GM18873 (cell line): ENCODE results near the gene SPATS2L.

Experiments used
- ATAC-seq: cut with Tn5 transposase; IDR thresholded peaks from one replicate; pipeline ENCODE4 v1.9.1; 2021; ENCODE audit warnings: mild to moderate bottlenecking, moderate library complexity, moderate number of reproducible peaks; ENCODE audit not compliant: unreplicated experiment, low FRiP score

SPATS2L gene

DNA sequence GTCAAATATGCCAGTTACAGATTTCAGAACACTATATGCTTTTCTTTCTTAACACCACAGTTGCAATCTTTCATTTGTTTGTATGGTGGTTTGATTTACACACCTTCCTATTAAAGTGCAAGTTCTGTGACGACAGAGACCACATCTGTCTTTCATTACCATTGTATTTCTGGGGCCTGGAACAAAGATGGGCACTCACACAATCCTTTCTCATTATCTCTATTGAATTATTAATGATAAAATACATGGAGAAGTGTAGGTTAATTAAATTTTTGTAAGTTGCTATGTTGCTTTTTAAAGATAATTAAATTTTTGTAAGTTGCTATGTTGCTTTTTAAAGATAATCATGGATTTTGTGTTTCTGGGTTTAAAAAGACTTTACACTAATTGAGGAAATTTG is 123.5 kb downstream of the SPATS2L start:
- ATAC-seq, result no peak

DNA sequence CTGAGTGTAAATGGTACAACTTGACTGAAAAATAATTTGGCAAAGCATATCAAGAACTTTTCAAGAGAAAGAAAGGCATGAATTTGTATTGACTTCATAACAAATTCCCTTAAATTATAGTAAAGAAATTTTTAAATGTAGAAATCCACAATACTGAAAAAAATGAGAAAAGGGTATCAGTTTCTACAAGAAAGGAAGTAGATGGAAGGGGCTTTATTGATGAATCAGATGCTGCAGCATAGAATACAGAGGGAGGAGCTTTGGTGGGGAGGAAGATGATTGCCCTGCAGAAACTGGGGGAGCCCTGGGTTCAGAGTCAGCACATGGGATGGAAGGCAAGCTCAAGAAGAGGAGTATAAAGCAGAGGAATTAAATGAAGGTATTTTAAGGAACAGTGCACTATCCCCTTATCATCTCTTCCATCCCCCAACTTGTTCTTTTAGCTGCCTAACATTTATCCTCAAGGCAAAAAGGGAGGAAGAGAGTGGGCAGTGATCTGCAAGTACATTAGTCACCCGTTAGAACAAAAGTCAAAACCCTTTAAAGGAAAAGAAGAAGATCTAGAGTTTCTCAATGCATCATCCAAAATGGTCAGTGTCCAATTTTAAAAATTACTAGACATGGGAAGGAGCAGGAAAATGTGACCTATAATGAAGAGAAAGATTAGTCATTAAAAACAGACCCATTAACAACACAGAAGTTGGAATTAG is 125.7 kb downstream of the SPATS2L start:
- ATAC-seq, result no peak

DNA sequence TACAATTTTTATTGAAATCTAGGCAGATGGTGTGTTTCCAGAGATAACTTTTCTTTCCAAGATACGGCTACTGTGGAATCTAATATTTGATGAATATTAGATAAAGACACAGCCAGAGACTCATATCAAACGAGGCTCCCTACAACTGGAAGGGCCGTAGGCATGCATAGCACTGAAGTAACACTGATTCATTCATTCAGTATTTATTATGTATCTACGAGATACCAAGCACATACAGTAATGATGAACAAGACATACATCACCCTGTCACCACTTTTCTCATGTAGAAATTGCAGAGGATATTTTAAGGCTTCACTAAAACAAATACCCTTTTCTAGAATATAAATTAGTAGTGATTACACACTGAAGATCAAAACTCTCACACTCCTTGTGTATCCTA is 128.9 kb downstream of the SPATS2L start:
- no peak for ATAC-seq

DNA sequence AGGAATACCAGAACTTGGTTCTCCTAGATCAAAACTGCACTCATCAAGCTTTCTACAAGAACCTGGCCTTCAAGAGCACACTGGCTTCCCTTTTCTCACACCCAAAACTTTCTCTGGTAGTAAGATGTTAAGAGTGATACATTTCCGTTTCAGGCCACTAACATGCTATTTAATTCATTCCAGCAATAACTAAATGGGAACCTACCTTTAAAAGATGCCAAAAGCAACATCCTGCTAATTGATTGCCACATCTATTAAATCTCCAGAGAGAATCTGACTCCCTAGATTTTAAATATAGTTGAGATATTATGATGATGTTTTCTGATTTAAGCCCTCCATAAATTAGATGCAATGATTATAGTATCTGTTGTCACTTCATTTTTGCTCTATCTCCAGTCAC is 131.8 kb downstream of the SPATS2L start:
- ATAC-seq, result no peak

DNA sequence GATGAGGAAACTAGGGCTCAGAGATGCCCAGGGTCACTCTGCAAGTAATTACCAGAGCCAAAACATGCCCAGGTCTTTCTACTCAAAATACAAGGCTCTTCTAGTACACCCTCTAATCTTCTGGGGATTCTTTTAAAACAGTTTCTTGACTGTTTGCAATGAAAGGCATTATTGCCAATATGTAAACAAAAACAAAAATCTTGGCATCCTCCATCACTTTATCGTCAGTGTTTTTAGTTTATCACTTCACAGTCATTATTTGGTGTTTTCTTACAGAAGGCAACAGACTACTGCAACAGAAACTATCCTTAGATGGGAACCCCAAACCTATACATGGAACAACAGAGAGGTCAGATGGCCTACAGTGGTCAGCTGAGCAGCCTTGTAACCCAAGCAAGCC is 132.4 kb downstream of the SPATS2L start:
- no peak for ATAC-seq

DNA sequence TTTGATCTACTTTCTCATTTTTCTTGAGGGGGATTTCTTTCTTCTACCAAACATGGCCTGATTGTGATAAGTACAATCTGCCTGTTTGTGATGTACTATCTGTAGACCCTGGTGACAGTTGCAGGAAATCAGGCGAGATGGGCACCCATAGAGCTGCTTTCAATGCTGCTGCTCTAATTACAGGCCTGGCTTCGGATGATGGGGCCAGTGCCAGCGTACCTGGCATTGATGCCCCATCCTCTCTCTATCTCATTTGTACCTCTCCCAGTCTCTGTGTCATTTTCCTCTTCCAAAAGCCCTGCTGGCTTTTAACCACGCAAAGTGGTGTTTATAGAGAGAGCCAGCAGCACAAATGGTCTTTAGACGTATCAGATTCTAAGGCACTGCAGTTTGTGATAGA is 133.5 kb downstream of the SPATS2L start:
- no peak for ATAC-seq

DNA sequence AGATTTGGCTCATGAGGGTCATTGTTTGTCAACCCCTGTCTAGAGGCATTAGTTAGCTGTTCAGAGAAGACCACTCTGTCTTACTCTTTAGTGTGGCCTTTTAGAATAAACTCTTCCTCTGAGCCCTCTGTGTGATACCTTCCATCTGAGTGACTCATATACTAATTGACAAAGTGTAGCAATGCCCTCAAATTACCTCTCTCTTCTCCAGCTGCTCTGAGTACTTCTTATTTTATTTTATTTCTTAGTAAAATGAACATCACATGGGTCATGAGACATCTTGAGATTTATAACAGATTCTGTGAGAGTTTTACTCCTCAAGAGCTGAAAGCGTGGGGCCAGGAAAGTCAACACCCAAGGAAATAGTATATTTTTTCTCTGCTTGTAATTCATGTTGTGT is 136.0 kb downstream of the SPATS2L start:
- ATAC-seq, result no peak

DNA sequence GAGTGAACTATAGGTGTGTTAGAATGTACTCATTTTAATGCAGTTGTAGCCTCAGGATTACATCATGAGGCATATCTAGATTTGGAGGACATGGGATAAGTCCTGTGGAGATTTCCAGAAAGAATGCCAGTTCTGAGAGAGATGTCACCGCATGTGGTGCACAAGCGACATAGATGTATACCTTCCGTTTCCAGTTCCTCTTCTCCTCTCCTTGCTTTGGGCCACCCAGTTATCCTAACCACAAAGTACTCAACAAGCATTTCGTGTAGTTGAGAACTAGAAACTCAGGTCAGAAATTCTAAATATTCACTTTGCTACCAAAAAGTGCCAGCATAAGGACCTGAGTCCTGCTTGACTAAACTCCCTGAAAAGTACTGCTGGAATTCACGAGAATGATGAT is 136.9 kb downstream of the SPATS2L start:
- ATAC-seq, result no peak

DNA sequence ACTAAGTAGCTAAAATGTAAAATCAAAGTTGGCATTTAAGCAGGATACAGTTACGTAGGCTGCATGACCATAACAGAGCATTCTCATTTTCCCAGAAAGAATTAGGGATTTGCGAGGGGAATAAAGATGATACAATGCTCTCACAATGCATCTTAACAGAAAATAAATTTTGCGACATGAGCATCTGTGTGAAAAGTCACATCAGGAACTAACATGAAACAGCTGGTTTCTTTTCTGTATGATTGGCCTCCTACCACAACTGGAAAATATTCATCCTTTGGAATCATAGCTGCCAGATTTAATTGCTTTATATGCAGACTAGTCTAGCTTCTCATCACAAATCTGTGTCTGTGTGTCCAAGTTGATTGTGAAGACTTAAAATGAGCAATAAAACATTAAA is 137.4 kb downstream of the SPATS2L start:
- ATAC-seq, result no peak

DNA sequence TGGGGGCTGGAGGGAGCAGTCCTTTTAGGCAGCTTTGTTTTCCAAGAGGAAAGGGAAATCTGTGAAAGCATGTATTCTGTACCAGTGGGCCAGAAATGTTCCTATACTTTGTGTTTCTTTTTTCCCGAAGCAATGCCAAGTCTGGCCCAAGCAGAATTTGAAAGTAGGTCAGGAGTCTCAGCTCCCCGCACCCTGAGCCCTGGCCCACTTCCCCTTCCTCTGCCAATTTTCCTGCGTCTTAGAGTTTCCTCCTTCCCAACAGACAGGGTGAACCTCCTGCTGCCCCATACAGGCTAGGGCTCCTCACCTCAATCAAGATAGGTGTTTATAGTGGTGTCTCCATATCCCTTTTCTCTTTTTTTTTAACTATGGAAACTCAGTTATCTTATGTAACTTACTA is 138.0 kb downstream of the SPATS2L start:
- no peak for ATAC-seq

DNA sequence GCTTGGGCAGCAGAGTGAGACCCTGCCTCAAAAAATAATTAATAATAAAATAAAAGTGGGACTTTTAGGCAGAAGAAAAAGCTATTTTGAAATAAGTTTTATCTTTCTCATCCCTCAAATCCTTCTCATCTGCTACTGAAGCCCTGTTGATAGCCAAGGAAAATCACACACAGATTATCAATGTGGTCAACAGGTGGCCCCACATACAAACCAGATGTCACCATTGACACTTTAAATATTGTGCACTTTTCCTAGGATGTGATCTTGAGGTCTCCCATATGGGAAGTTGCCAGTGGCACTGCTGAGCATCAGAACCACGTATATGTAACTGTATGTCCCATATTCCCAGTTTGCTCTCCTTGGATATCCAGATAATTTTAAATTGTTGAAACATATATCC is 138.8 kb downstream of the SPATS2L start:
- ATAC-seq, result no peak

DNA sequence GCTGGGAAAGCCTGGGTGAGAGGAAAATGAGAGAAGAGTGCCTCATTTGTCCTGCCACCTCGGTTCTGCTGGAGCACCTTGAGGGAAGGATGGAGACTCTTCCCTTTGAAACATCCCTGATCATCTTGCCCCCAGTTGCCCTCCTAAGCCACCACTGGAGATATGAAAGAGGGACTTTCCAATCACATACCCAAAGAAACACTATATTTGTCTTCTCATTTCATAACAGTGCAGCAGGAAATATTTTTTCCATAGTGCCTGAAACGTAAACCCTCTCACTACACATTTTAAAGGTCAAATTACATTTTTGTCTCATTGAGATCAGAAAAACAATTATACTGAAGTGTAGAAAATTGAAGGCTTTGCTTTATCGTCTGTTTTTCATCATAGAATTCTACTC is 140.1 kb downstream of the SPATS2L start:
- ATAC-seq, result no peak

DNA sequence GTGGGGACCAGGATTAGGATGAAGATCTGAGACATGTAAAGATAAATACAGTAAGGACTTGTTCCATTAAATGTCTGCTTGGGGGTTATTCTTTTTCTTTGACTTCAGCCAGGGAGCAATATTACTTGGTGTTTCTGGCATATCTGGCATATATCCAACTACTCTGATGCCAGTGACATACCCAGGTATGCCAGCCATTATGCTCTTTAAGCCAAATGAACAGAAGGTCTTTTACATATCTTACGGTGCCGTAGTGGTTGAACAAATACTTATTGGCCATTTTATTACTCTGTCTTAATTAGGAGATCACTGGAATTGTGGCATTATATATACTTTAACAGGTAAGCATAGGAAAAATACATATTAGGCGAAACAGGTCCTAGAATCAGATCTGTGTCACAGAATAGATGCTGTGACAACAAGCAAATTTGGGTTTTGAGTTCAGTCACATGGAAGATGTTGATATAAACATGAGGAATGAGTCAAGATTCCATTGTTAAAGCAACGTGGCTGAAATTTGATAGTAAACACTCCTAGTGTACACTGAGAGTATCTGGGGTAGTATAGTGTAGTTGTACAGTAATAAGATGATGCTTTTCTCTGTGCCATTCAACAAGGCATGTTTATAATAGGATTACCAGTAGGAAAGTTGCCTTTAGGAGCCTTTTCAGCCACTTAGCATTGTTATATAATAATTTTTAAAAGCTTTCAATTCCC is 140.8 kb downstream of the SPATS2L start:
- no peak for ATAC-seq

DNA sequence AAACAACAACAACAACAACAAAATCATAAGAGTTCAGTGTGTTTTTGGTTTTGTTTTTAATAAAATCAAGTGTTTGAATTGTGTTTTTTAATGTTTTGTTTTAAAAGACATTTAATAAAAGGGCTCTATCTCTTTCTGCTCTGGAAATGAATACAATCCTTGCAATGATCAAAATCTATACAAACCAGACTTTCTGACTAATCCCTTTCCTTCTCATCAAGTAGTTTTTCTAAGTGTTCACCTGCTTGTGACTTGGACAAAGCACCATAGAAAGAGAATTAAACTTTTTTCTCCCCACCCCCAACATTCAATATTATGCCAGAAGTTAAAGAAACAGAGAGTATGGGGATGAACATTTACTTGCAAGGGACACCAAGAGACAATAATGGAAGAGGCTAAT is 142.0 kb downstream of the SPATS2L start:
- no peak for ATAC-seq

DNA sequence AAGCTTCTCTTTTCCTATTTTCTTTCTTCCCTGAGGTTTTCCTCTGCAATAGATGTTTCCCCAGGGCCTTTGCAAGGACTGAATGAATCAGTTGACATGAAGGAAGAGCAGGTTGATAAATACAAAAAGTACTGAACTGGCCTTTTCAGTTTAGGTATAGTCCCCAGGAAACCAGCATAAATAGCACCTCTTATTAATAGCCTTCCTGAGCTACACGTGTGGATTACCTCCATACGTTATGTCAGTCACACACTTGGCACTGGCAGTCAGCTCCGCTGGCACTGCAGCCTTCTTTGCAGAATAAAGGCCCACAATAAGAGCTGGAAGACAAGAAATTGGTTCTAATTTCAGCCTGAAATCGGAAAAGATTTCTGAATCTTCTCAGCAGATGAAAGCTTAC is 142.7 kb downstream of the SPATS2L start:
- no peak for ATAC-seq

DNA sequence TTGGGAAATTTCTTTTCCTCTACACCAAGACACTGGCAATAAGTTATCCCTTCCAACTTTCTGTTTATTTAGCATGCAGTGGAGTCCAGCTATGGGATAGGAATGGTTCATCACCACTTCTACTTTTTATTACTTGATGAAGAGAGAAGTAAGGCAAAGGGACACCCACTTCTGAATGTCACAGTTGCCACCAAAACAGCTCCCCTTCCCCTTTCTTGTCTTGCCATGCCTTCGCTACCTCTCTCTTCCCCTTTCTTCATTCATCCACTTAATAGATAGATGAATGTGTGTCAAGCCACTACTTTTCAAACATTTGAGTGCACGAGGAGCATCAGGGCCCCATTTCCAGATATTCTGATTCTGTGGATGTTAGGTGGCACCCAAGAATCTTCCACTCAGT is 143.8 kb downstream of the SPATS2L start:
- ATAC-seq, result no peak

DNA sequence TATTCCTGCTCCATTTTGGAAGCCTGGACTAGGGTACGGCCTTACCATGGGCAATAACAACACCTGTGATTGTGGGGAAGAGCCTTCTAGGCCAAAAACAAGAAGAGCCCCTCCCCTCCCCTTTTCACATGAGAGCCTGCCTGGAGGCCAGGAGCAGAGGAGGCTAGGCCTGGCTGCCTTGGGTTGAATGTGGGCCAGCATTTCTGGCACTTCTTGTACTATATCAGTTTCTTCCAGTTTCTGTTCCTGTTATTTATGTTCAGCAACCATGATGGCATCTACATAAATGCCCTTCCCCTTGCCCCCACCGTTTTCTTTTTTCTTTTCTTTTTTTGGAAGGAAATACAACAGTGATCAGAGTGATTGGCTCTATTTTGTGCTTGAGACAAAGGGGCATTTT is 145.0 kb downstream of the SPATS2L start:
- no peak for ATAC-seq

DNA sequence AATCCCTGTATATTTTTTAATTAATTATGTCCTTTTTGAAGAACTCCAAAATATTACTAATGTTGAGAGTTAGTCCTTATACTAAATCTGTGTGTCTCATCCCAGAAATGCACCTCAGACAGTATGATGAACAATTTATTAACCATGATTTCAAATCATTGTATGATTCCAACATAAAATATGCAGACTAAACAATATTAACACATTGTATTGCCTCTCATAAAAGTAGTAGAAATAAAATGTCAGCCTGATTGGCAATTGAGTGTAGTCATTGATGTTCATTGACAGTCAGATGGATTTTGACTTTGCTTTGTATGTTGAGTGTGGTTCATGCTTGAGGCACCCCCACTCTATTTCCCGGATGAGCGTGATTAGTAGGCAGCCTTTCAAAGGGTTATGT is 145.9 kb downstream of the SPATS2L start:
- ATAC-seq, result no peak

DNA sequence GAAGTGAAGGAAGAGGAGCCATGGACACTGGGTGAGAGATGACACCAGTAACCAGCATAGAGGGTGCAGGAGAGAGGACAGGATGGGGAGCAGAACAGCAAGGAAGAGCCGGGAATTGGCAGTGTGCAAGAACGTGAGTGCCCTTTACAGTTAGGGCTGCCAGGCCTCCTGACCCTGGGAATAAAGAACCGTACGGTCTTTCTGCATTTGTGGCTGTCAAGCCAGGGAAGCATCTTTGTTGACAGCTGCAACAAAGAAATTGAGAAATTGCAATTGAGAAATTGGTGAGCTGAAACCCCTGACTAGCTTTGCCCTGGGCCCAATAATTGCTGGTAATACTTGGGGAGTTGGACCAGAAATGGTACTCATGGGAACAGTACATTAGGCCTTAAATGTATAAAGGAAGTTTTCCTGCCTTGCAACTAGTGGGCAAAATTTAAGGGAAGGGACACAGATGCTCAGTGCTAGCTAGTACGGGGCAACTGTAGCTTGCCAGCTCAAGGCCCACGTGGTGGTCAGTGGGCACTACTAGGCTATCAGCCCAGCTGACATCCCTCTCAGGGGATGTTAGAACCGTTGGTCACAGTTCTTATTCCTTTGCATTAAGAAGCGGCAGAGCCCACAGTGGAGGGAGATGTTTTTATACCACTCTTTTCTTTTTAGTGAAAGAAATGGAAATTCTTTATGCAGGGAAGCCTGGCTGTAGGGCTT is 146.8 kb downstream of the SPATS2L start:
- no peak for ATAC-seq

DNA sequence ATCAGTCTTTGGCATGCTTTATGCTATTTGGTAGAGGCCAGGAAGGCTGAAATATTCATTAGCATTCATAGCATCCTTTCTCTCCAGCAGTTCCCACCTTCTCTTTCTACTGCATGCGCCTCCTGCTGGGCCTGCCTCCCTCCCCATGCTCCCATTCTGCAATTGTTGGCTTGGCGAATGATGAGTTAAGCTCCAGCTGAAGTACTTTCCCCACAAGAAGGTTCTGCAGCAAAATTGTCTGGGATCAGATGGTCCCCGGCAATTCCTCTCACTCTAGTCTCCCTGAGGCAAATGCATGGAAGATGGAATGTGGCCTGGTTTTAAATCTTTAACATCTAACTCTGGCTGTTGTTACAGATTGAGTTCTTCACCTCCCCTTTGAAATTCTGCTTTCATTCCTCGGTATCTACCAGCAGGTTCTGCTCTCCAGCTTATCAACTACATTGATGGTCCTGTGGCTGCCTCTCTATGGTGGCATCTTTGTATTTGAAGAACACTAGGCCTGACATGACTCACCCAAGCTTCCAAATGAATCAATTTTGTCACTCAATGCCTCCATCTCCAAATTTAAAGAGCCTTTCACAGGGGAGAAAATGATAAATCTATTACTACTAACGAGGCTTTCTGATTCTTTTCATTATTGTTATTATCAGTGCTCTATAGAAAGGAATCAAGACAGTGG is 147.5 kb downstream of the SPATS2L start:
- no peak for ATAC-seq
